CD4-positive, alpha-beta T cell treated with Interleukin-12 subunit alpha and Interleukin-12 subunit beta, for 1 hour (primary cell): ENCODE data around the gene SLC27A5.
A peak's percentile ranks its signal among the peaks of the same experiment; 100 is the strongest.
"Not testable (repeated sequence)": the region's sequence is repeated elsewhere in the genome, so short reads cannot be mapped to it uniquely, and the experiment has no call there.

Experiments used
- DNase-seq: peaks from one replicate; pipeline ENCODE4 v3.0.0-alpha.2; 2020

Gene SLC27A5

DNA sequence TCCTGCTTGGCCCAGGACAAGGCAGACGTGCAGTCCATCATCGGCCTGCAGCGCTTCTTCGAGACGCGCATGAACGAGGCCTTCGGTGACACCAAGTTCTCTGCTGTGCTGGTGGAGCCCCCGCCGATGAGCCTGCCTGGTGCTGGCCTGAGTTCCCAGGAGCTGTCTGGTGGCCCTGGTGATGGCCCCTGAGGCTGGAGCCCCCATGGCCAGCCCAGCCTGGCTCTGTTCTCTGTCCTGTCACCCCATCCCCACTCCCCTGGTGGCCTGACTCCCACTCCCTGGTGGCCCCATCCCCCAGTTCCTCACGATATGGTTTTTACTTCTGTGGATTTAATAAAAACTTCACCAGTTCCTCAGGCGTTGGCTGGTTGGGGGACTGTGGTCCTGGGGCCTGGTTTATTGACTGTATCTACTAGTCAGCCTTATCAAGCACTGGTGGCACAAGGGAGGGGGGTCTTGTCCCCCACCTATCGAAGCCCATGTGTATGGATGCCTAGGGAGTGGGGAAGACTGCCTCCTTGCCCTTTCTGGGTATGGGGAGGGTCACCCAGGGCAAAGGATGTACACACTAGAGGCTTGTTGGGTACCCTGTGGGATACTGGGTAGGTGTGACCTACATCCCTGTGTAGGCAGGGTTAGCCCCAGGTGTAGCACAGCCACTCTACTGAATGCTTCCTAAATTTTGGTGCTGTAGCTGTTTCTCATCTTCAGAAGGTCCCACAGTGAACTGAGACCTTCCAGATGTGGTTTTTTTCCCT is 38.8 kb upstream of the SLC27A5 start:
- DNase-seq, result no peak

DNA sequence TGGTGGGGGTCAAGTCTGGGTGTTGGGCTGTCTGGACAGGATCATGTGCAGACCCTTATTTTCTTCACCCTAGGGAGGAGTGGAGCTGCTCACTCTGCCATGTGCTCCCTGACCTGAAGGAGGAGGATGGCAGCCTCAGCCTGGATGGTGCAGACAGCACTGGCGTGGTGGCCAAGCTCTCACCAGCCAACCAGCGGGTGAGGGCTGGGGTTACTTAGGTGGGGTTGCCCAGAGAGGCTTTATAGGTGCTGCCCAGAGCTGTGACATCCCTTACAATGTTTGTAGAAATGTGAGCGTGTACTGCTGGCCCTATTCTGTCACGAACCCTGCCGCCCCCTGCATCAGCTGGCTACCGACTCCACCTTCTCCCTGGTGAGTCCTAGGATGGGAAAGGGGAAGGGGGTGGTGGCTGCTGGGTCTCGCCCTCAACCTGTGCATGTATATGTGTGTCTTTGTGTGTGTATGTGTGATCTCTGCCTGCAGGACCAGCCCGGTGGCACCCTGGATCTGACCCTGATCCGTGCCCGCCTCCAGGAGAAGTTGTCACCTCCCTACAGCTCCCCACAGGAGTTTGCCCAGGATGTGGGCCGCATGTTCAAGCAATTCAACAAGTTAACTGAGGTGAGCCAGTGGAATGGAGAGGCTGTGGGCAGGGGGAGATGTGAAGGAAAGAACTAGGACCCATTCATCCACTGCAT is 38.0 kb upstream of the SLC27A5 start:
- DNase-seq, result no peak

DNA sequence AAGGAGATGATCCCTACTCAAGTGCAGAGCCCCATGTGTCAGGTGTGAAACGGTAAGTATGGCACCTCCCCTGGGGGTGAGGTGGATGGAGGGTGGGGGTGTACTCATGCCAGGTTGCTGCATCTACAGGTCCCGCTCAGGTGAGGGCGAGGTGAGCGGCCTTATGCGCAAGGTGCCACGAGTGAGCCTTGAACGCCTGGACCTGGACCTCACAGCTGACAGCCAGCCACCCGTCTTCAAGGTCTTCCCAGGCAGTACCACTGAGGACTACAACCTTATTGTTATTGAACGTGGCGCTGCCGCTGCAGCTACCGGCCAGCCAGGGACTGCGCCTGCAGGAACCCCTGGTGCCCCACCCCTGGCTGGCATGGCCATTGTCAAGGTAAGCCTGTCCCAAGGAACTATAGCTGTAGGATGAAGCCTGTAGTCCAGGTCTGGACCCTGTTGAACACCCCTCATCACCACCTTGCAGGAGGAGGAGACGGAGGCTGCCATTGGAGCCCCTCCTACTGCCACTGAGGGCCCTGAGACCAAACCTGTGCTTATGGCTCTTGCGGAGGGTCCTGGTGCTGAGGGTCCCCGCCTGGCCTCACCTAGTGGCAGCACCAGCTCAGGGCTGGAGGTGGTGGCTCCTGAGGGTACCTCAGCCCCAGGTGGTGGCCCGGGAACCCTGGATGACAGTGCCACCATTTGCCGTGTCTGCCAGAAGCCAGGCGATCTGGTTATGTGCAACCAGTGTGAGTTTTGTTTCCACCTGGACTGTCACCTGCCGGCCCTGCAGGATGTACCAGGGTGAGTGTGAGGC is 37.3 kb upstream of the SLC27A5 start:
- DNase-seq, result no peak

- no peak for DNase-seq
These were observed 35.8 kb upstream of the SLC27A5 start for GRCh38 chr19:58547323-58548312.

DNA sequence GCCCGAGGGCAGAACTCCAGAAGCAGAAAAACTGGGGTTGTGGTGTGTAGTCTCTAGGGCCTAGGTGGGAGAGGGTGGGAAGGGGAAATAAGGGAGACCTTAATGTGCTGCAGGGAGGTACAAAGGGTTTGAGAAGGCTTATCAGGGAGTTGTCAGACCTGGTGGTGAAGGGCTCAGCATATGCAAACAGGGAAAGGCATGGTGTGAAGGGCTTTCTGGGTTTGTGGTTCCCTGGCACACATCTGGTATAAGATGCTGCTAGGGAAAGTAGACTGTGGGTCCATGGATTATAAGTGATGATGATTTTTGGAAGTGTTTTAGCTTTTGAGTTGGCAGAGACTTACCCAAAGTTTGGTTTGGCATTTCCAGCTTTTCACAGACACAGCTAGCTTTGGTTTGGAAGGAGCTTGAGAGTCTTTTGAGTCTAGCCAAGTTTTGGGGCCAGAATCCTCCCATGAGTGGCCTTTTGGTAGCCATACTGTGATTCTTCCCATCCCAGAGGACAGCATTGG is 34.3 kb upstream of the SLC27A5 start:
- DNase-seq, result no peak

GRCh38 chr19:58545286-58546018 is 33.7 kb upstream of the SLC27A5 start:
- DNase-seq, result no peak

GRCh38 chr19:58544591-58545285 is 32.9 kb upstream of the SLC27A5 start:
- peak; percentile 86 for DNase-seq

GRCh38 chr19:58543826-58544590 is 32.2 kb upstream of the SLC27A5 start, which contains the start of gene TRIM28:
TSS of gene TRIM28 (plus strand) at chr19:58544064. CDS start at chr19:58544758, 694 bp downstream.
- peak; percentile 100 for DNase-seq

GRCh38 chr19:58542641-58543372 is 31.0 kb upstream of the SLC27A5 start:
- DNase-seq, result not testable (repeated sequence)

GRCh38 chr19:58539169-58539559 is 27.4 kb upstream of the SLC27A5 start:
- DNase-seq, result not testable (repeated sequence)

- peak; percentile 49 for DNase-seq
These were observed 26.7 kb upstream of the SLC27A5 start for GRCh38 chr19:58538257-58539168.

GRCh38 chr19:58536852-58537798 is 25.3 kb upstream of the SLC27A5 start:
- DNase-seq, result no peak

- no peak for DNase-seq
These were observed 24.1 kb upstream of the SLC27A5 start for GRCh38 chr19:58535857-58536256.

- DNase-seq, result no peak
These were observed 19.4 kb upstream of the SLC27A5 start for GRCh38 chr19:58531034-58531840.

GRCh38 chr19:58529405-58529804 is 17.6 kb upstream of the SLC27A5 start:
- no peak for DNase-seq

- DNase-seq, result no peak
These were observed 10.9 kb upstream of the SLC27A5 start for GRCh38 chr19:58522709-58523108.
